Measurements from ENCODE around the gene BABAM1.

Gene BABAM1

GRCh38 chr19:17266975-17267788 lies at the start of gene BABAM1:
Gene BABAM1 (plus strand): TSS chr19:17267443. CDS start chr19:17268807, 1,364 bp downstream.
- peak; percentile 100 for DNase-seq

- DNase-seq = no peak
These were observed 48.0 kb upstream of the BABAM1 start for GRCh38 chr19:17219286-17219685.

- no peak for DNase-seq
These were observed 47.0 kb upstream of the BABAM1 start for GRCh38 chr19:17220207-17220758.

DNA sequence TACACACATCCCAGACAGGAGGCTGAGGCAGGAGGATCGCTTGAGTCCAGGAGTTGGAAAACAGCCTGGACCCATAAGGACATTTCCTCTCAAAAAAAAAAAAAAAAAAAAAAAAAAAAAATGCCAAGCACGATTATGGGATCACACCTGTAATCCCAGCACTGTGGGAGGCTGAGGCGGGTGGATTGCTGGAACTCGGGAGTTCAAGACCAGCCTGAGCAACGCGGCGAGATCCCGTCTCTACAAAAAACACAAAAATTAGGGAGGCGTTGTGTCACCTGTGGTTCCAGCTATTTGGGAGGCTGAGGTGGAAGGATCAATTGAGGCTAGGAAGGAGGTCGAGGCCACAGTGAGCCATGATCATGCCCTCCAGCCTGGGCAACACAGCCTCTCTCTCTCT lies 42.2 kb upstream of the BABAM1 start:
- DNase-seq = no peak

DNA sequence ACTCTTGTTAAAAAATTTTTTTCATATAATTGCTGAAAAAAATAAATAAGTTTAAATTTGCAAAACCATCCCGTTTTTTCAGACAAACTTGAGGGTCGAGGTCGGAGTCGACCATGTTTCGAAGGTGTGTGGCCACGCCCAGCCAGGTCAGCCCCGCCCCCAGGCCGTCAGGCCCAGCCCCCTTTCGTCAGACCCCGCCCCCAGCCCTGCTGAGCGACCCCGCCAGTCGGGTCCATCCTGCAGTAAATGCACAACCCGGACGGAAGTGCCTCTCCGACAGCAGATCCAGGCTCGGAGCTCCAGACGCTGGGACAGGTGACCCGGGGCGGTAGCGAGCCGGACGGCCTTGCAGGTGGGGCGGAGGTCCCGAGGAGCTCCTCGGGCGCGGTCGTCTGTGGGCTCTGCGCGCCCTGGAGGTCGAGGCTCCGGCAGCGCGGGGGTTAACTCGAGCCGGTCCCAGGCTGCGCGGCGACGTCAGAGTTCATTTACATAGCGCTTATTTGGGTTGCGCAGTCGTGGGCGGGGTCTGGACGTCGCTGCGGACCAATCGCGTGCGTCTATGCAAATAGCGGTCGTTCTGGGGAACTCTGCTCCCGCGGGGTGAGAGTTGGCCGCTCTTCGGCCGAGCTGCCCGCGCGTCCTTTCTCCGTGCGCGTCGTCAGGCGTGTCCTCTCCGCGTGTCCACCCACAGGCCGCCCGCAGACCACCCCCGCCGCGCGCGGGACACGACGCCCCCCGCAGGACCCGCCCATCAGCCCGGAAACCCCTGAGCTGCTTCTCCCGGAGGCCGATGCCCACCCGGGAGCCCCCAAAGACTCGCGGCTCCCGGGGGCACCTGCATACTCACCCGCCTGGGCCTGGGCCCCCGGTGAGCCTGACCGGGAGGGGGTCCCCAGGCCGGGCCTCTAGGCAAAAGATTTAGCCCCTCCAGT lies 41.0 kb upstream of the BABAM1 start, which contains the start of gene OCEL1:
TSS of gene OCEL1 (plus strand) at position 225 of the 932 bp plus-strand sequence. CDS start at position 247, 22 bp downstream.
- DNase-seq = peak; percentile 99

DNA sequence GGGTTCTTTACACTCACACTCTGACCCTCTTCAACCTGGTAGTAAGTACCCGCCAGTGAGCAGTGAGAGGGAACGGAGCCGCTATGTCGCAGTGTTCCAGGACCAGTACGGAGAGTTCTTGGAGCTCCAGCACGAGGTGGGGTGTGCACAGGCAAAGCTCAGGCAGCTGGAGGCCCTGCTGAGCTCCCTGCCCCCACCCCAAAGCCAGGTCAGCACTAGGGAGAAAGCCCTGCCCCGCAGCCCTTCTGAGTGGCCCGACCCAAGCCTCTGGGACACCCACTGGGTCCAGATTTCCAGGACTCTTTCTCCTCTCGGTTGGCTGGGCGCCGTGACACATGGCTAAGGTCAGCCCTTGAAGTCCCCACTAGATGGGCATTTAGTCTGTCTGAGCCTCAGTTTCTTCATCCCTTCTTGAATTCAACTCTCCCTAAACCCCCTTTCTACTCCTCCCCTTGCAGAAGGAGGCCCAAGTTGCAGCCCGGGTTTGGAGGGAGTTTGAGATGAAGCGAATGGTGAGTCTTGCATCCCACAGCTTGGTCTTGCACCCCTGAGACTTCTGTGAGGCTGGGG lies 39.4 kb upstream of the BABAM1 start:
- DNase-seq = no peak

DNA sequence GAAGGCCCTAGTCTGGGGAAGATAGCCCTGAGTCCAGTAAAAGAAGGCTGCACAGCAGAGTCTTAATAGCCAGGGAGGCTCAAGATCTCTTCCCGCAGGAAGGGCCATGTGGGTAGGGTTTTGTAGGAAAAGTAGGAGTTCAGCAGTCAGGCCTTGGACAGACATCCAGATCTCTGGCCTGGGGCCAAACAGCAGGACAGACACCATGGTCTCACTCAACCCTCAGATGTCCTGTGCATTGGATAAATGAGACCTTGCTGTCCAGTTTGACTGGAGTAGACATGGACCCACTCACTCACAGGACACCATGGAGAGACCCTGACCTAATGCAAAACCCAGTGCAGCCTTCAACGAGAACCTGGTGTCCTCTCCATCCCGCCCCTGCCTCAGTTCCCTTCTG lies 37.4 kb upstream of the BABAM1 start:
- DNase-seq = no peak

DNA sequence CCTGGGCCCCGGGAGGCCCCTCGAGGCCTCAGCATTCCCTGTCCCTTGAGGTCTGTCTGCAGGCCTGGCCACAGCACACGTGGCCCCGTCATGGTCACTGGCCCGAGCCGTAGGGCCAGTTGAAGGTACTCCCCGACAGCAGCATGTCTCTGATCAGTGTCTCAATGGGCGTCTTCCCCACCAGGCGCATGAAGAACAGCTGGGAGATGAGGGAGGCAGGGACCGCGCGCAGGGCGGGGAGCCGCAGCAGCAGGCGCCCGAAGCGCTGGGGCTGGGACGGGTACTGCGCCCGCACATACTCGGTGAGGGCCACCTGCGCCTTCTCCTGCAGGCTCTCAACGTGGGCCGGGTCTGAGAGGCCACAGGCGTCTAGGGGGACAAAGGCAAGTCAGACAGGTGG lies 35.0 kb upstream of the BABAM1 start:
- DNase-seq = no peak

- peak; percentile 65 for DNase-seq
These were observed 32.3 kb upstream of the BABAM1 start for GRCh38 chr19:17234911-17235299.

- peak; percentile 90 for DNase-seq
These were observed 31.8 kb upstream of the BABAM1 start for GRCh38 chr19:17235300-17235970.

DNA sequence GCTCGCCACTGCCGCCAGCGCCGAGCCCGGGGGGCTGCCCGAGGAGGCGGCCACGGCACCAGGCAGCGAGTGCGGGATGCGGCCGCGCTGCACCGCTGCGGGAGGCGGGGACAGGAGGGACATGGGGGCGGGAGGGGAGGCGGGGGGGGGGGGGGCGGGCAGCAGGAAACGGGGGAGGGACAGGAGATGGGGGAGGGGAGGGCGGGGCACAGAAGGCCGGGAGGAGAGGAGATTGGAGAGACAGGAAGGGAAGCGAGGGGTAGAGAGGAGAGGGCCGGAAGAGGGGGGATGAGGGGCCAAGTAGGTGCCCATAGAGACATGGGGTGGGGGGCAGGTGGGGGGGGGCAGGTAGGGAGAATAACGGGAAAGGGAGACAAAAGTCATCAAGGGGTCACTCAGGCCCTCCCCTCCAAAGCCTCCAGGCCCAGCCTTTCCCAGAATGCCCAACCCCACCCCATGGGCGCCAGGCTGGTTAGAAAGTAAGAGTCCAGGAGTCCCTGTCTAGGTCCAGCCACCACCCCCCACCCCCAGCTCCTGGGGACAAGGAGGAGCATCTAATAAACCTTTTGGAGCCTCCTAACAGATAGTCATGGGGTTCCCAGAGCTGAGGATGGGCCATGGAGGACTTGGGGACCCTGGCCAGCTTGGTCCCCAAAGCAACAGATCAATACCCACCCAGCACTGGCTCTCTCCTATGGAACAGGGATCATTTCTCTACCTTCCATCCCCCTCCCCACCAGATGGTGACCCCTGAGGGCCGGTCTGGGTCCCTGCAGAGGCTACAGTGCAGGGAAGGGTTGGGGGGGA lies 31.1 kb upstream of the BABAM1 start:
- DNase-seq = peak; percentile 90

DNA sequence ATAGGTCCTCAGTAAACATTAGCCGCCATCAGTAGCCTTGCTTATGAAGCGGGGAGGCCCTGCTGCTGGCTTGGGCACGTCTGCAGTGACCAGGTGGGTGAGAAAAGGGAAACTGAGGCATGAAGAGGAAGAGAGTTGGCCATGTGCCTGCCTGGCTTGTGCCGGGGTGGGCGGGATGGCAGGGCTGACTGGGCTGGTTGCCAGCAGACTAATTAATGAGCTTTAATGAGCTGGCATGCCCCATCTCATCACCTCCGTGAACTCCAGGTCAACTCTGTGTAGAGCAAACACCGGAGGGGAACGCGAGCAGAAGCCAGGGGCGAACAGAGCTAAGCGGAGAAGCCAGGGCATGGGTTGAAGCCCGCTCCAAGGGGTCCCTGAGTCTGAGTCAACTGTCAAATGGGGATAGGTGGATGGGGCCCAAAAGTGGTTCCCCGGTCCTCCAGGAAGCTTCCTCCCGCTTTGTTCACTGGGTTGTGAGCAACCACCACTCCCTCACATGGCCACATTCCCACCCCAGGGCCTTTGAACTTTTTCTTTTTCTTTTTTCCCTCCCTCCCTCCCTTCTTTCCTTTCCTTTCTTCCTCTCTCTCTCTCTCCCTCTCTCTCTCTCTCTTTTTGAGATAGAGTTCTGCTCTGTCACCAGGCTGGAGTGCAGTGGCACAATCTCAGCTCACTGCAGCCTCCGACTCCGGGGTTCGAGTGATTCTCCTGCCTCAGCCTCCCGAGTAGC lies 30.3 kb upstream of the BABAM1 start:
- DNase-seq = peak; percentile 24

GRCh38 chr19:17237747-17238706 lies 29.2 kb upstream of the BABAM1 start:
- DNase-seq = no peak

DNA sequence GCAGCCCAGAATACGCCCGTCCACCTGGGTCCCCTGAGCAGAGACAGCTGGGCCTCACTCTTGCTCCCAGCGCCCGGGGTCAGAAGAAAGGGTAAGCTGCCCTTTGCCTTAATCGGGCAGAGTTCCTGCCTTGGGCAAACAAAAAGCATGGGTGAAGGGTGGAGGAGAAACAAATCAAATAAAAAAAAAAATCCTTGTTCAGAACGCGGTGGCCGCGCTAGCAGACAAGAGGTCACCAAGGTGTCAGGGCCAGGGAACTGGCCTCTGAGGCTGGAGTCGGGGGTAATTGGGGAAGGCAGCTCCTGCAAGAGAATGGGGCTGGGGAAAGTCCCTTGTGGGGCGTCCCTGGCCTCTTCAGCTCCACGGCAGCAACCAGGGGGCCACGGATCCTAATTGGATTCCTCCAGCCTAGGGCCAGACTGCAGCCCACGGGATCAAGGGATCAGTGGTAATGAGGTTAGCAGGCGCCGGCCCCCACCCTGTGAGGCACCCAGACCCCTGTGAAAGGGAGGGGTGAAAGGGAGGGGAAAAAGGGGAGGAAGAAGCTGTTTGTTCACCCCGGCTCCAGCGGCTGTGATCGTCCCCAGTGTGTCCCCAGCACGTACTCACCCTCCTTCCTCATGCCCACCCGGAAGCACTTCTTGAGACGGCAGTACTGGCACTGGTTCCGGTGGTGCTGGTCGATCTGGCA lies 27.0 kb upstream of the BABAM1 start:
- DNase-seq = no peak

- no peak for DNase-seq
These were observed 26.3 kb upstream of the BABAM1 start for GRCh38 chr19:17240826-17241399.

GRCh38 chr19:17242431-17243208 lies 24.6 kb upstream of the BABAM1 start:
- no peak for DNase-seq

DNA sequence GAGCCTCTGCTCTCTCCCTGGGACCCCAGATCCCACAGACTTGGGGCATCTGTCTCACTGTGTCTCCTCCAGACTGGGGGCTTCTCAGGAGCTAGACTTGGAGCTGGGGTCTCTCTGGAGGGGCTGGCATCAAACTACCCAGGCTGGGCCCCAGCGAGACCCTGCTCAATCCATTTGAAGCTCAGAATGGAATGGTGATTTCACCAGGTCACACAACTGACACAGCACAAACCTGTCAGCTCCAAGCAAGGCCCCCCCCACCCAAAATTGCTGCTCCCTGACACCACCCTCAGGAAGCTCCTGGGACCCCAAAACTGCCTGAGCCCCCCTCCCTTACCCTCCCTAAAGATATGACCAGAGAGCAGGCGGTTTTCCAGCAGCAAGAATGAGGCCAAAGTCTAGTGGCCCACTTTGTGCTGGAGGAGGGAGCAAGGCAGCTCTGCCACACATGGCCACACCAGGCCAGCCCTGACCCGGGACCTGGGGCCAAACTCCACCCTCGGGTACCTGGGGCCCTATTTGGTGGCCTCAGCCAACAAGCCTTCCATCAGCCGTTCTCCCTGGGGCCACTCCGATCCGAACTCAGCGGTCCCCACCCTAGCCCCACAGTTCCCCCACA lies 23.9 kb upstream of the BABAM1 start:
- DNase-seq = no peak

Measured in NCI-H69 (cell line).